Gastroesophageal sphincter (tissue), 3 donors: ENCODE results near the gene TSHZ2.

Experiments used
- POLR2A ChIP-seq, 2 donors: fragments of 450-650 bp; IDR thresholded peaks; one replicate each; pipeline ENCODE4 v1.6.1; 2017; ENCODE audit warnings: antibody characterized with exemption in 2 of 2, mild to moderate bottlenecking in 2 of 2, moderate library complexity in 1 of 2
- TF ChIP-seq, protein P1 (sequence below), 4 experiments: fragments of 200-600 bp in 2 of 4; fragments of 450-650 bp in 2 of 4; sonication (generic) in 1 of 4; IDR thresholded peaks; one replicate each; pipeline ENCODE4 v1.5.1; 2017 to 2019; ENCODE audit warnings: antibody characterized with exemption in 4 of 4, mild to moderate bottlenecking in 2 of 4, moderate library complexity in 2 of 4

DNA sequence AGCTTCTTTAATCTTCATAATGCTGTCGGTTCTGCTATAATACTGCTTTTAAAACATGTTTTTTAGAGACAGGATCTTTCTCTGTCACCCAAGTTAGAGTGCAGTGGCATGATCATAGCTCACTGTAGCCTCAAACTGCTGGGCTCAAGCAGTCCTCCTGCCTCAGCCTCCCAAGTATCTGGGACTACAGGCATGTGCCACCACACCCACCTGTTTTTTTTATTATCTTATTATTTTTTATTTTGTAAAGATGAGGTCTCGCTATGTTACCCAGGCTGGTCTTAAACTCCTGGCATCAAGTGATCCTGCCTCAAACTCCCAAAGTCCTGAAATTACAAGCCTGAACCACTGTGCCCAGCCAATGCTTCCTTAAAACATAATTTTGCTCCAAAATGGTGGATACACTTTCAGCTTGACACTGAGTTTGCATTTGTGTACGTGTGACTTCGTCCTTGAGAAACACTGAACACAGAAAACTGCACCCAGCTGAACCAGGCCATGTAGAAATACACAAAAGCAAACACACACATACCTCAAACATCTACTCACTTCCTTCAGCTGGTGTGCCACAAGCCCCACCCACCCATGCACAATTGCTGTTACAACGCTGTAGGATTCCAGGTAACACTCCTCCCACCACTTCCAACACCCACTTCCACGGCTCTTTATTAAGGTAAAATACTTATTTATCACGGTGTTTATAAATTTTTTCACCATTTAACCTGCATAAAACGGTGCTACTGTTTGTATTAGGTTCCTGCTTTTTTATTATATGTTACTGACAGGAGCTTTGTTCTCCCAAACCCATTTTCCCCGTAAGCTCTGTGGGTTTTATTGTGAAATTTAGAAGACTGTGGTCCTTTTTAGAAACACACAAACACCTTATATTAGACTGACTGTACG is 109.1 kb downstream of the TSHZ2 start:
- TF ChIP-seq, protein P1, sequence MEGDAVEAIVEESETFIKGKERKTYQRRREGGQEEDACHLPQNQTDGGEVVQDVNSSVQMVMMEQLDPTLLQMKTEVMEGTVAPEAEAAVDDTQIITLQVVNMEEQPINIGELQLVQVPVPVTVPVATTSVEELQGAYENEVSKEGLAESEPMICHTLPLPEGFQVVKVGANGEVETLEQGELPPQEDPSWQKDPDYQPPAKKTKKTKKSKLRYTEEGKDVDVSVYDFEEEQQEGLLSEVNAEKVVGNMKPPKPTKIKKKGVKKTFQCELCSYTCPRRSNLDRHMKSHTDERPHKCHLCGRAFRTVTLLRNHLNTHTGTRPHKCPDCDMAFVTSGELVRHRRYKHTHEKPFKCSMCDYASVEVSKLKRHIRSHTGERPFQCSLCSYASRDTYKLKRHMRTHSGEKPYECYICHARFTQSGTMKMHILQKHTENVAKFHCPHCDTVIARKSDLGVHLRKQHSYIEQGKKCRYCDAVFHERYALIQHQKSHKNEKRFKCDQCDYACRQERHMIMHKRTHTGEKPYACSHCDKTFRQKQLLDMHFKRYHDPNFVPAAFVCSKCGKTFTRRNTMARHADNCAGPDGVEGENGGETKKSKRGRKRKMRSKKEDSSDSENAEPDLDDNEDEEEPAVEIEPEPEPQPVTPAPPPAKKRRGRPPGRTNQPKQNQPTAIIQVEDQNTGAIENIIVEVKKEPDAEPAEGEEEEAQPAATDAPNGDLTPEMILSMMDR (IDR thresholded peaks at IDR 0.05) = no peak
- no peak for TF ChIP-seq POLR2A (IDR thresholded peaks at IDR 0.05)
